ENCODE measurements around the gene CXCR1.
"Not testable (repeated sequence)": the region's sequence is repeated elsewhere in the genome, so short reads cannot be mapped to it uniquely, and the experiment has no call there.

Gene CXCR1

DNA sequence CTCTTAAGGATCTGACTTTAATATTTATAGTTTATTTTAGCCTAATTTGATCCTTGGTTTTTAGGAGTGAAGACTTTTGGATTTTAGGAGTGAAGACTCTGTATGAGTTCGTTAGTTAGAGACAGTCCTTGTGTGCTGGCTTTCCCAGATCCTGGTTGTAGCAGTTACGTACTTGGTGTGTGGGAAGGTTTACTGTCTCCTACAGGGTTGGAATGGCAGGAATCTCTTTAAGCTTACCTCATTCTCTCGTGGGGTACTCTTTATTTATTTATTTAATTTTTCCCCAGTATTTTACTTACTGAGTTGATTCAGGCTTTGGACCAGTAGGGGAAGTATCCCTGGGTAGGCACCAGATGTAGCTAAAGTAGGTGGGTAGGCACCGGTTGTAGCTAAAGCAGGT, 42.8 kb downstream of the CXCR1 start:
- Histone ChIP-seq H3K4me1 (ENCODE audit: control insufficient read depth in 5 of 5, insufficient read depth in 5 of 5, low read length in 5 of 5) (peaks cover 0 to 30% (median 23%) of the 10 kb centered on the region in 5 donors), H3K27ac (ENCODE audit: low read depth, low read length) (no peak overlapping the region), H3K4me3 (ENCODE audit: low read depth in 1 of 5, low read length in 5 of 5) (no peak overlapping the region), H3K27me3 (ENCODE audit: control insufficient read depth in 5 of 5, insufficient read depth in 4 of 5, low read length in 5 of 5) (no peaks in the 10 kb centered on the region), H3K9ac (ENCODE audit: low read length in 5 of 5) (no peak overlapping the region), H3K9me3 (ENCODE audit: control insufficient read depth in 5 of 5, low read length in 5 of 5) (peaks cover 0 to 14% (median 10%) of the 10 kb centered on the region in 5 donors), H3K36me3 (ENCODE audit: control insufficient read depth in 5 of 5, insufficient read depth in 5 of 5, low read length in 5 of 5) (no peaks in the 10 kb centered on the region)

DNA sequence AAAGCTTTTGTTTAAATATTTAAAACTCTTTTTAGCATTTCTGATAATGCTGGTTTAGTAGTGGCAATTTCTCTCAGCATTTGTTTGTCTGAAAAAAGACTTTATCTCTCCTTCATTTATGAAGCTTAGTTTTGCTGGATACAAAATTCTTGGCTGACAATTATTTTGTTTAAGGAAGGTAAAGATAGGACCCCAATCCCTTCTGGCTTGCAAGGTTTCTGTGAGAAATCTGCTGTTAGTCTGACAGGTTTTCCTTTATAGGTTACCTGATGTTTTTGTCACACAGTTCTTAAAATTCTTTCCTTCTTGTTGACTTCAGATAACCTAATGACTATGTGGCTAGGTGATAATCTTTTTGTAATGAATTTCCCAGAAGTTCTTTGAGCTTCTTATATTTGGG, 44.5 kb downstream of the CXCR1 start:
- H3K9me3 ChIP-seq (ENCODE audit: control insufficient read depth in 5 of 5, low read length in 5 of 5) = peaks cover 0 to 14% (median 10%) of the 10 kb centered on the region in 5 donors
- H3K27me3 ChIP-seq (ENCODE audit: control insufficient read depth in 5 of 5, insufficient read depth in 4 of 5, low read length in 5 of 5); H3K9ac ChIP-seq (ENCODE audit: low read length in 5 of 5); H3K27ac ChIP-seq (ENCODE audit: low read depth, low read length); H3K36me3 ChIP-seq (ENCODE audit: control insufficient read depth in 5 of 5, insufficient read depth in 5 of 5, low read length in 5 of 5); H3K4me3 ChIP-seq (ENCODE audit: low read depth in 1 of 5, low read length in 5 of 5): not testable (repeated sequence)
- peaks cover 0 to 29% (median 23%) of the 10 kb centered on the region in 5 donors for H3K4me1 ChIP-seq (ENCODE audit: control insufficient read depth in 5 of 5, insufficient read depth in 5 of 5, low read length in 5 of 5)

DNA sequence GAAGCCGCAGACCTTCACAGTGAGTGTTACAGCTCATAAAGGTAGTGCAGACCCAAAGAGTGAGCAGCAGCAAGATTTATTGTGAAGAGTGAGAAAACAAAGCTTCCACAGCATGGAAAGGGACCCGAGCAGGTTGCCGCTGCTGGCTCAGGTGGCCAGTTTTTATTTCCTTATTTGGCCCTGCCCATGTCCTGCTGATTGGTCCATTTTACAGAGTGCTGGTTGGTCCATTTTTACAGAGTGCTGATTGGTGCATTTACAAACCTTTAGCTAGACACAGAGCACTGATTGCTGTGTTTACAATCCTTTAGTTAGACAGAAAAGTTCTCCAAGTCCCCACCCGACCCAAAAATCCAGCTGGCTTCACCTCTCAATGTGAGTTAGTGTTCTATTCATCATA, 45.0 kb downstream of the CXCR1 start:
- not testable (repeated sequence) for H3K4me3 ChIP-seq (ENCODE audit: low read depth in 1 of 5, low read length in 5 of 5); H3K36me3 ChIP-seq (ENCODE audit: control insufficient read depth in 5 of 5, insufficient read depth in 5 of 5, low read length in 5 of 5); H3K27ac ChIP-seq (ENCODE audit: low read depth, low read length); H3K9ac ChIP-seq (ENCODE audit: low read length in 5 of 5); H3K27me3 ChIP-seq (ENCODE audit: control insufficient read depth in 5 of 5, insufficient read depth in 4 of 5, low read length in 5 of 5)
- Histone ChIP-seq H3K9me3 (ENCODE audit: control insufficient read depth in 5 of 5, low read length in 5 of 5) (peaks cover 0 to 16% (median 13%) of the 10 kb centered on the region in 5 donors), H3K4me1 (ENCODE audit: control insufficient read depth in 5 of 5, insufficient read depth in 5 of 5, low read length in 5 of 5) (peaks cover 0 to 24% (median 21%) of the 10 kb centered on the region in 5 donors)
